Stimulated activated memory B cell treated with anti-CD40 and anti-IgM and Interleukin-4, amounts not matched to agents 10 μg/mL and 1 μg/mL and 100 μg/mL, for 72 hours (primary cell): ENCODE measurements around the gene FBLL1.

Experiments
- ATAC-seq: fragments of 150-1000 bp; cut with Tn5 transposase; 2 replicates; pipeline ENCODE4 v1.10.0; 2021
- H3K27ac Mint-ChIP-seq: one replicate; pipeline ENCODE4 v1.8.0; 2022; ENCODE audit warnings: mild to moderate bottlenecking, mixed read lengths
- H3K27me3 Mint-ChIP-seq: one replicate; pipeline ENCODE4 v1.8.0; 2022; ENCODE audit warnings: mixed read lengths
- H3K36me3 Mint-ChIP-seq: one replicate; pipeline ENCODE4 v1.8.0; 2022; ENCODE audit warnings: mixed read lengths
- H3K4me1 Mint-ChIP-seq: one replicate; pipeline ENCODE4 v1.8.0; 2022; ENCODE audit warnings: mixed read lengths
- H3K4me3 Mint-ChIP-seq: one replicate; pipeline ENCODE4 v1.8.0; 2022; ENCODE audit warnings: mild to moderate bottlenecking, moderate library complexity, mixed read lengths
- H3K9me3 Mint-ChIP-seq: one replicate; pipeline ENCODE4 v1.8.0; 2022; ENCODE audit warnings: mixed read lengths

FBLL1 gene

GRCh38 chr5:168575391-168576372 is 46.6 kb downstream of the FBLL1 start:
- peak overlapping the region; percentile 29 for H3K4me3 Mint-ChIP-seq
- peaks cover 45% of the 10 kb centered on the region for H3K4me1 Mint-ChIP-seq
- H3K27ac Mint-ChIP-seq, result no peak overlapping the region
- H3K36me3 Mint-ChIP-seq, result peaks cover 13% of the 10 kb centered on the region
- no peaks in the 10 kb centered on the region for H3K27me3 Mint-ChIP-seq
- no peaks in the 10 kb centered on the region for H3K9me3 Mint-ChIP-seq
- ATAC-seq, result no peak

- Mint-ChIP-seq H3K4me3 (peak overlapping the region; percentile 87), H3K27ac (peak overlapping the region; percentile 89), H3K9me3 (no peaks in the 10 kb centered on the region), H3K36me3 (peaks cover under 1% of the 10 kb centered on the region), H3K4me1 (peaks cover 34% of the 10 kb centered on the region), H3K27me3 (no peaks in the 10 kb centered on the region)
- no peak for ATAC-seq
Measured at GRCh38 chr5:168578006-168578405, 48.9 kb downstream of the FBLL1 start.

- Mint-ChIP-seq H3K4me3 (peak within 1 kb of the TSS; percentile 87), H3K27me3 (no peaks in the 10 kb centered on the region), H3K27ac (peak within 1 kb of the TSS; percentile 89), H3K36me3 (no peaks in the 10 kb centered on the region), H3K4me1 (peaks cover 37% of the 10 kb centered on the region), H3K9me3 (no peaks in the 10 kb centered on the region)
- peak; percentile 89 for ATAC-seq
Measured at GRCh38 chr5:168578538-168579487, 49.7 kb downstream of the FBLL1 start, which contains the start of gene PANK3. PANK3 (minus strand) TSS chr5:168579368; CDS start chr5:168579283, 85 bp downstream.

- Mint-ChIP-seq H3K4me1 (peaks cover 41% of the 10 kb centered on the region), H3K9me3 (no peaks in the 10 kb centered on the region), H3K27me3 (no peaks in the 10 kb centered on the region), H3K36me3 (no peaks in the 10 kb centered on the region), H3K27ac (peak overlapping the region; percentile 89), H3K4me3 (peak overlapping the region; percentile 75)
- ATAC-seq, result peak; percentile 99
Measured at GRCh38 chr5:168579488-168580226, 50.6 kb downstream of the FBLL1 start.

GRCh38 chr5:168580227-168580508 is 51.1 kb downstream of the FBLL1 start:
- Mint-ChIP-seq H3K4me1 (peaks cover 39% of the 10 kb centered on the region), H3K36me3 (no peaks in the 10 kb centered on the region), H3K27me3 (no peaks in the 10 kb centered on the region), H3K27ac (peak overlapping the region; percentile 89), H3K9me3 (no peaks in the 10 kb centered on the region), H3K4me3 (peak overlapping the region; percentile 75)
- no peak for ATAC-seq
